Epithelial cell of proximal tubule (primary cell): ENCODE data around the gene ATP8B3. TPM values are rescaled to one million over a fixed set of nuclear protein-coding genes. Genes with fewer than 3 reads are reported as not detected.

Source experiments
- DNase-seq: peaks from one replicate; pipeline ENCODE4 v3.0.0-alpha.2; 2011; ENCODE audit warnings: low read depth
- H3K4me3 ChIP-seq: 2 replicates; pipeline ENCODE4 v1.5.1; 2011; ENCODE audit warnings: low read depth, mild to moderate bottlenecking, low read length
- total RNA-seq: library from RNA; depleted of rRNA; stranded (reverse); fragments of >200 nt; gene quantifications from 2 replicates; pipeline ENCODE4 v1.2.3, GENCODE V29; 2015
- TF ChIP-seq, protein P1 (sequence below): conservative IDR thresholded peaks from 2 replicates; pipeline ENCODE4 v1.5.1; 2012; ENCODE audit warnings: low read depth, mild to moderate bottlenecking, low read length

Gene ATP8B3
- total RNA-seq, 1 donor from 2014 or later: 1.7 TPM

DNA sequence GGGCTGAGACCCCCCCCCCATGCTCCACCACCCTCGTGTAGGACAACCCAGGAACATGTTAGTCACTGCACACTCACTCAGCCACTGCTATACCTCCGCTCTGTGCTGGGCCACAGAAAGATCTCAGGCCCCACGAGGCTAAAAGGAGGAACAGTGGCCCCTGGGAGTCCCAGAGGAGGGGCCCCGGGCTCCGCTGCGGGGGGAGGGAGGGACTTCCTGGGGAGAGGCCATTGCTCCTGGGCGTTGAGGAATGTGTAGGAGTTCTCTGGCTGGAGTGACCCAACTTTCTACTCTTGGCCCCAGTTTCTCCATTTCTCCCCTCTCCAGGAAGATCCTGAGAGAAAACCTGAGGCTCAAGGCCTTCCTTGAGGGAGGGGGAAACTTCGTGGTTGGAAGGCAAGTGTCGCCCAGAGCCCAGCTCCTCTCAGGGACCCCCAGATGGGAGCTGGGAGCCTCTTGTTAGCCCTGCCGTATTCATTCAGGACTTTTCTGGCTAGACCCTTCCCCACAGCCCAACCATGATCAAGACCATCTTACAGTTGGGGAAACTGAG is 45.2 kb downstream of the ATP8B3 start:
- H3K4me3 ChIP-seq: no peak overlapping the region
- no peak for DNase-seq
- TF ChIP-seq, protein P1, sequence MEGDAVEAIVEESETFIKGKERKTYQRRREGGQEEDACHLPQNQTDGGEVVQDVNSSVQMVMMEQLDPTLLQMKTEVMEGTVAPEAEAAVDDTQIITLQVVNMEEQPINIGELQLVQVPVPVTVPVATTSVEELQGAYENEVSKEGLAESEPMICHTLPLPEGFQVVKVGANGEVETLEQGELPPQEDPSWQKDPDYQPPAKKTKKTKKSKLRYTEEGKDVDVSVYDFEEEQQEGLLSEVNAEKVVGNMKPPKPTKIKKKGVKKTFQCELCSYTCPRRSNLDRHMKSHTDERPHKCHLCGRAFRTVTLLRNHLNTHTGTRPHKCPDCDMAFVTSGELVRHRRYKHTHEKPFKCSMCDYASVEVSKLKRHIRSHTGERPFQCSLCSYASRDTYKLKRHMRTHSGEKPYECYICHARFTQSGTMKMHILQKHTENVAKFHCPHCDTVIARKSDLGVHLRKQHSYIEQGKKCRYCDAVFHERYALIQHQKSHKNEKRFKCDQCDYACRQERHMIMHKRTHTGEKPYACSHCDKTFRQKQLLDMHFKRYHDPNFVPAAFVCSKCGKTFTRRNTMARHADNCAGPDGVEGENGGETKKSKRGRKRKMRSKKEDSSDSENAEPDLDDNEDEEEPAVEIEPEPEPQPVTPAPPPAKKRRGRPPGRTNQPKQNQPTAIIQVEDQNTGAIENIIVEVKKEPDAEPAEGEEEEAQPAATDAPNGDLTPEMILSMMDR: no peak

DNA sequence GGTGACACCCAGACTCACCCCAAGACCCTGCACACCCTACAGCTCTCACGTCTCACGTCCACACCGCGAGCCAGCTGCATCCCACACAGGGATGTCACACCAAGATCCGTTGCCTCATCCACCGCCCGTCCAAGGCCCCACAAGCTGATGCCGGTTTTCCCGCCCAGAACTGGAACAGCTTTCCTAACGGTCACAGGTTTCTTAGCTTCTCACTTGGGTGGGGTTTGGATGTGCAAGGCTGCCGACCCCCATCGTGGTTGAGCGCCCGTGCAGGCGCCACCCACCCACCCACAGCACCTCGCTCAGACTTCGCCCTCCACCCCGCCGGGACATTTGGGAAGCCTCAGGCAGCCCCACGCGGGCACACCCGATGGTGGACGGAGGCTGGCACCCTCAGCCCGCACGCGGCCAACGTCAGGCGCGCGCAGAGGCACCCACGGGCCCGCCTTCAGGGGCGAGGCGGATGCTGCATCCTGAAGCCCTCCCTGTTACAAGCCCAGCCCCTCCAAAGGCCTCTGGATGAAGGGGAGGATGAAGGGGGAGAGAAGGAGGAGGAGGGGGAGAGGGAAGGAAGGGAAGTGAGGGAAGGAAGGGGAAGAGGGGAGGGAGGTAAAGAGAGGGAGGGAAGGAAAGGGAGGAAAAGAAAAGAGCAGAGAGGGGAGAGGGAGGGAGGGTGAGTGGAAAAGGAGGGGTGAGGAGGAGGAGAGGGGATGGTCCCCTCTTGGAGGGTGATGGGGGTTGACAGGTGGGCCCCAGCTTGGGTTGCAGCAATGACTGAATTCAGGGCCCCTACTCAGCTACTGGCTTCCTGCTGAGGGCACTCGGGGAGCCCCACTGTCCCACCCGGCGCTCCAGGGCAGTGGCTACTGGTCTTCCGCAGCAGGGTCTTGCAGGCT is 45.9 kb downstream of the ATP8B3 start:
- DNase-seq: no peak
- TF ChIP-seq, protein P1: no peak
- no peak overlapping the region for H3K4me3 ChIP-seq

DNA sequence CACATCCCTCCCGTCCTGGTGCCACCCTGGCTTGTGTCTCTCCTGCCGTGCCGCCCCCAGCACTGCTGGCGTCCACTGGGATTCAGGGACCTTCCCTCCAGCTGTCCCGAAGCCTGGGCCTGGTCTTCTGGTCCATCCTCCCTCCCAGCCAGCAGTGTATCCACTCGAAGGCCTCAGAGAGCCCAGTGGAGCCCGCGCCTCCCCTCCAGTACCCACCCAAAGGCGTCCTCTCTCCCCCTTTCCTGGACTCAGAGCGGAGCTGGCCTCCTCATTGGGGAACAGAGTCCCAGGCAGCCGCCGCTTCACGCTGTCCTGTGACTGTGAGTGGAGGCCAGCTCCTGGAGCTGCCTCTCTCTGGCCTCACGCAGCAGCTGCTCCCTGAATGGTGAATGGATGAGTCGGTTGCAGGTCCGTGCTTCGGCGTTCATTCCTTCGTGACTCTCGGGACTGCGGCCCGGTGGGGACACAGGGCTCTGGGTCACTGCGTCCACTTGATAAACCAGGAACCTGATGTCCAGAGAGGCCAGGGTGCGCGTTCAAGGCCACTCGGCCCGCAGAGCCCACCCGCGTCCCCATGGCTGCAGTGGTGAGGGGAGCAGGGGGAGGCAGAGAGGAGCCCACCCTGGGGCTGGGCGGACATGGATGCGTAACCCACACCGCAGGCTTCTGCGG is 46.7 kb downstream of the ATP8B3 start:
- TF ChIP-seq, protein P1: no peak
- DNase-seq: no peak
- H3K4me3 ChIP-seq: no peak overlapping the region

DNA sequence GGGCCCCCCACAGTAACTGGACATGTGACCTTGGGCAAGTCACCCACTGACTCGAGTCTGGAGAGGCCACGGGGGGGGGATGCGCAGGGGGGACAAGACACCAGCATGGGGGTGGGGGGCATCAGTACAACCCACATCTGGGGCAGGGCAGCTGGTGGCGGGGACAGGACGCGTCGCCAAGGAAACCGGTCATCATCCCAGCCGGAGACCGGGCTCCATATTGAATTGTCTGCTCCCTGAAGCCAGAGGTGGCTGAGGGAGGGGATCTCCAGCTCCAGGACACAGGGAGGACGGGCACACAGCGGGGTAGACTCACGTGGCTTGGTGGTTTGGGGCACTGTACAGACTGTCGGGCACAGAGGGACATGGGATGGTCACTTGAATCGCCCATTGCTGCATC is 47.3 kb downstream of the ATP8B3 start:
- TF ChIP-seq, protein P1: no peak
- no peak for DNase-seq
- H3K4me3 ChIP-seq: no peak overlapping the region

DNA sequence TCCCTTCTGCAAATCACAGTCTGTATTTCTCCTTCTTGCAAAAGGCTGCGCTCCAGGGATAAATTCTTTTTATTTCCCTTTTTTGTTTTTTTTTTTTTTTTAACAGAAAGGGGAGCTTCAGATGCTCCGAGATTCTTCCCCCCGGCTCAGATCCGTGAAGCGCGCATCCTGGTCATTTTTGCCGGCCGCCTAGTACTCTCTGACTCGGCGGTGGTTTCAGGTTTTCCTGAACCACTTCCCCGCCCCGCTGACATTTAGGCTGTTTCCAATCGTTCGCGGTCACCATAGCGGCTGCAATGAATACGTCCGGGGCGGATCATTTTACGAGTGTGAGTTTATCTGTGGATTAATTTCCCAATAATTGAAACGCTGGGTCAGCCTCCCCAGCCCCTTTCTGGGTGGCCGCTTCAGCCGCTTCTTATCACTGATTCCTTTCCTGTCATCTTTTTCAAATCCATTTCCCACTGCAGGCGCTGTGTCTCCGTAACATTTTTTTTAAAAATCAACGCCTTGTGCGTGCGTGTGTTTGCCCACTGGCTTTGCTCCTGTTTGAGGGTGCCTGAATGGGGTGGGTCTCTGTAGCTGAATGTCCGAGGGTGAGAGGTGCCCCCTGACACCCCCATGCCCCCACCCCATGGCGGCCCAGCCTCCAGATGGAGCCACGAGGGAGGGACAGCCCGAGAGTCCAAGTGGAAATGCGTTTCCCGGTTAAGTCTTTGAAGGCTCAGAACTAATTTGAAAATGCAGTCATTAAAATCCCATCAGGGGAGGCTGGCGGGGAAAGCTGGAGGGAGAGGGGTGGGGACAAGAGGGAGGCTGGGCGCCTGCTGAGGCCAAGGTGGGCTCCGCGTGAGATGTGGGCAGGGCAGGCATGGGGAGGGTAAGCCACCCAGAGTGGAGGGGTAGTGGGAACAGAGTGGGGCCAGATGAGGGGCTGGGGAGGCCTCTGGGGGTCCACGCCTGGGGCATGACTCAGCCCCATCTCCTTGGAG is 48.1 kb downstream of the ATP8B3 start:
- H3K4me3 ChIP-seq: no peak overlapping the region
- TF ChIP-seq, protein P1: no peak
- DNase-seq: no peak
